ENCODE data around the gene POLR2L. TPM values are rescaled to one million over a fixed set of nuclear protein-coding genes. Genes with fewer than 3 reads are reported as not detected.

The POLR2L gene
- total RNA-seq, 1 donor from 2014 or later = 213 TPM

GRCh38 chr11:855330-855674, 13.0 kb upstream of the POLR2L start:
- no peak overlapping the region for H3K4me3 ChIP-seq (ENCODE audit: low read depth, low read length)
- no peak for DNase-seq (ENCODE audit: low read depth)
- TF ChIP-seq, protein P1, sequence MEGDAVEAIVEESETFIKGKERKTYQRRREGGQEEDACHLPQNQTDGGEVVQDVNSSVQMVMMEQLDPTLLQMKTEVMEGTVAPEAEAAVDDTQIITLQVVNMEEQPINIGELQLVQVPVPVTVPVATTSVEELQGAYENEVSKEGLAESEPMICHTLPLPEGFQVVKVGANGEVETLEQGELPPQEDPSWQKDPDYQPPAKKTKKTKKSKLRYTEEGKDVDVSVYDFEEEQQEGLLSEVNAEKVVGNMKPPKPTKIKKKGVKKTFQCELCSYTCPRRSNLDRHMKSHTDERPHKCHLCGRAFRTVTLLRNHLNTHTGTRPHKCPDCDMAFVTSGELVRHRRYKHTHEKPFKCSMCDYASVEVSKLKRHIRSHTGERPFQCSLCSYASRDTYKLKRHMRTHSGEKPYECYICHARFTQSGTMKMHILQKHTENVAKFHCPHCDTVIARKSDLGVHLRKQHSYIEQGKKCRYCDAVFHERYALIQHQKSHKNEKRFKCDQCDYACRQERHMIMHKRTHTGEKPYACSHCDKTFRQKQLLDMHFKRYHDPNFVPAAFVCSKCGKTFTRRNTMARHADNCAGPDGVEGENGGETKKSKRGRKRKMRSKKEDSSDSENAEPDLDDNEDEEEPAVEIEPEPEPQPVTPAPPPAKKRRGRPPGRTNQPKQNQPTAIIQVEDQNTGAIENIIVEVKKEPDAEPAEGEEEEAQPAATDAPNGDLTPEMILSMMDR (conservative IDR thresholded peaks at IDR 0.05; ENCODE audit: low read depth, low read length) = no peak

- H3K4me3 ChIP-seq (ENCODE audit: low read depth, low read length) = no peak overlapping the region
- no peak for DNase-seq (ENCODE audit: low read depth)
- TF ChIP-seq, protein P1 (conservative IDR thresholded peaks at IDR 0.05; ENCODE audit: low read depth, low read length) = no peak
Observed at GRCh38 chr11:854601-855329, 12.4 kb upstream of the POLR2L start.

DNA sequence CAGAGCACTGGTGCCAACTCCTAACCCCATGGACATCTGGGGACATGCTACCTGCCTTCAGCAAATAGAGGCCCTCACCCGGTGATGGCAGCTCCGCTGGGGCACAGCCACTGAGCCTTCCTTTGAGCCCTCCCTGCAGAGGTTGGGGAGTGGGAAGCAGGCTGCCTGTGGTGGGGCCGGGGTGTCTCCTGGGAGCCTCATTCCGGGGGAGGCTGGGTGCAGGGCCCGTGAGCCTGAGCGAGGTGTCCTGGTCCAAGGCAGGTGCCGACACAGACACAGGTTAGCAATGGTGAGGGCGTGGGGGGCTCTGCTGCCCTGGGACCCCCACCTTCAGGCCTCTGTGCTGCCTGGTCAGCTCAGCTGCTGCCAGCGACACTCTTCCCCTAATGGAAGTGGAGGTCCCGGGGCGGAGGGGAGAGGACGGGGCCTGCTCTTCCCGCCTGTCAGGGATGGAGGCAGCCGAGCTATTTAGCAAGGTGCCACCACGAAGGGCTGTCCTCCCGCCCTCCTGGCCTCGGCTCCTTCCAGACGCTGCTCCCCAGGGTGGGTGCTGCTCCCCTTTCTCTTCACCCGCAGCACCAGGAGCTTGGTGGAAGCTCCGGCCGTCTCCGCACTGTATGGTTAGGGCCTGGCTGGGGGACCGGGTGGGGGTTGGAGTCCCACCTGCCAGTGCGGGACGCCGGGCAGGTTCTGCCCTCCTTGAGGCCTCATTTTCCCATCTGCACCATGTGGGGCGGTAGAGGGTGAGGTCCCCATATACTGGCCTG, 11.5 kb upstream of the POLR2L start:
- DNase-seq (ENCODE audit: low read depth) = no peak
- H3K4me3 ChIP-seq (ENCODE audit: low read depth, low read length) = no peak overlapping the region
- TF ChIP-seq, protein P1 (conservative IDR thresholded peaks at IDR 0.05; ENCODE audit: low read depth, low read length) = no peak

DNA sequence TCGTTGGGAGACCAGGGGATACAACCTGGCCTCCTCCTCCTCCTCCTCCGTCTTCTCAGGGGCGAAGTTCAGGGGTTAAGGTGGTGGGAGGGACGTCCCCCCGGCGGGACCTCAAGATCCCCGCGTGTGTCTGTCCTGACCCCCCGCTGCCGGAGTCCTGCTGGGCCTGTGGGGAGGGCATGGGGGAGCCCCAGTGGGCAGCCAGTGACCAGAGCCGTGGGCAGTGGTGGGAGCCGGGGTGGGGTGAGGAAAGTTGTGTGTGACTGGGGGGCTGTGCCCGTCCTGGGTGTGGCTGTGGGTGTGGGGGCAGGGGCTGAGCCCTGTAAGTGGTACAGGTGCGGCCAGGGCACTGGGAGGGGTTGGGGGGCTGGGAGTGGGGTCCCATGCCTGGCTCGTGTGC, 10.4 kb upstream of the POLR2L start:
- TF ChIP-seq, protein P1 (conservative IDR thresholded peaks at IDR 0.05; ENCODE audit: low read depth, low read length) = no peak
- no peak overlapping the region for H3K4me3 ChIP-seq (ENCODE audit: low read depth, low read length)
- DNase-seq (ENCODE audit: low read depth) = no peak

DNA sequence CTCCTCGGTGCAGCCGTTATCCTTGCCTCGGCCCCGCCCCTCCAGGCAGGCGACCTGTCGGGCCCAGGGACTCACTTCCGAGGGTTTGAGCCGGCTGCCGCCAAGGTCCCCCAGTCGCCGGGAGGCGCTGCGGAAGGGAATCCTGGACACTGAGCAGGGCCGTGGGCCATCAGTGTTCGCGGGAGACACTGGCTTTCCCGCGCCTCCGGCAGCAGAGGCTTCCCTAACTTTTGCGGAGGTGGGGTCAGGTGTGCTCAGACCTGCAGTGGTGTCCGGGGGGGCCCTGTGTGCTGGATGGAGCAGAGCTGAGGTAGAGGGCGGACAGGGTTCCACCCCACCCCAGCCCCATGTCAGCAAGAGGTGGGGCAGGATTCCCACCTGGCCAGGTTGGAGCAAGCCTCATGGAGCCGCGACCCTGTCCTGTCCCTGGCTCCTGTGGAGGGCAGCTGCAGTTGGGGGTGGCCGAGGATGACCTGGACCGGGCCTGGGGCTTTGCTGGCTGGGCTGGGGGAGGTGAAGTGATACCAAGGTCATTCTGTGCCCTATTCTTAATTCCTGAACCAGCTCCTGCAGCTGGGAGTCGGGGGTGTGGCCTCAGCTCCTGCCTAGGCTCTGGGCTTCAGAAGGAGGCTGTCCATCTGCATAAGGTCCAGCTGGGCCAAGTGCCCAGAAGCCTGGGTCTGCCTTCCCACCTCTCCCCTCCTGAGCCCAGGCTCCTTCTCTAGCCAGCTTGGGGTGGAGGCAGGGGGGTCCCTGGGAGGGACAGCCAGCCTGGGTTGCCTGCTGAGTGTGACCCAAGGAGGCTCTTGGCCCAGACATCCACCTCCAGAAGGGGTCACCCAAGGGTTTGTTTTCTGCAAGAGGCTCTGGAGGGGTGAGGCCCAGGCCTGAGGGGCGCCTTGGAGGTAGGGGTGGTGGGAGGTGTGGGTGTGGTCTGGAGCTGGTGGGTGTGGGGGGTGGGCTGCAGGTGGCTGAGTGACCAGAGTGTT, 8.7 kb upstream of the POLR2L start:
- DNase-seq (ENCODE audit: low read depth) = no peak
- TF ChIP-seq, protein P1 (conservative IDR thresholded peaks at IDR 0.05; ENCODE audit: low read depth, low read length) = peak; percentile 36
- no peak overlapping the region for H3K4me3 ChIP-seq (ENCODE audit: low read depth, low read length)

DNA sequence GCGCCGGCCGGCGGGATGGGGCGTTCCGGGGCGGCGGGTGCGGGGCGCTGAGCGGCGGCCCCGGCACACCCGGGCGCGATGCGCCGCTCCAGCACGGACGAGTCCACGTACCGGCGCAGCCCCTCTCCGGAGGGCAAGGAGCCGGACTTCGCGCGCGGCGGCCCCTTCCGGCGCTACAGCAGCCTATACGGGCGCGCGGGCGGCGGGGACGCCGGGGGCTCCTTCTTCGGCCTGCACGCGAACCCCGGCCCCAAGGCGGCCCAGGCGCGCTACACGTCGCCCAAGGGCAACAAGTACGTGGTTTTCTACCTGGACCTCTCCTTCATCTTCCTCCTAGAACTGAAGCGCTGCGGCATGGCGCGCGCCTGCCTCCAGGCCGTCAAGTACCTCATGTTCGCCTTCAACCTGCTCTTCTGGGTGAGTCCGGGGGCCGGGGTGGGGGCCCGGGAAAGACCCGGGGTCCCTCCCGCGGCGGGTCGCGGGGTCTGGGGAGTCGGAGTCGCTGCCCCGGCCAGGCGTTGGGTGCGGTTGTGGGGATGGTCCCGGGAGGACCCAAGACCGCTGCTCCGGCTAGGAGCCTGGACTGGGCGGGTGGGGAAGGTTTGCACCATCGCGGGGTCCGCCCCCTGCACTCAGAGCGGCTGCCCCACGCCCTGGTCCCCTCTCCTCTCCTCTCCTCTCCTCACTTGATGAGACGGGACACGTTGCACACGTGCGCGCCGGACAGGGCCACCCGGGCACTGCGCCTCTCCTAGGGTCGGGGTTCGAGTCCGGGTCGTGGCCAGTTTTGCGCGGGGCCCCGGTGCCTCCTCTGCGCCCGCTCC, 7.8 kb upstream of the POLR2L start:
- TF ChIP-seq, protein P1 (conservative IDR thresholded peaks at IDR 0.05; ENCODE audit: low read depth, low read length) = no peak
- H3K4me3 ChIP-seq (ENCODE audit: low read depth, low read length) = peak overlapping the region; percentile 14
- DNase-seq (ENCODE audit: low read depth) = no peak

Measured in epithelial cell of proximal tubule (primary cell).